Measurements from ENCODE around the gene BCAP31.

Gene BCAP31

DNA sequence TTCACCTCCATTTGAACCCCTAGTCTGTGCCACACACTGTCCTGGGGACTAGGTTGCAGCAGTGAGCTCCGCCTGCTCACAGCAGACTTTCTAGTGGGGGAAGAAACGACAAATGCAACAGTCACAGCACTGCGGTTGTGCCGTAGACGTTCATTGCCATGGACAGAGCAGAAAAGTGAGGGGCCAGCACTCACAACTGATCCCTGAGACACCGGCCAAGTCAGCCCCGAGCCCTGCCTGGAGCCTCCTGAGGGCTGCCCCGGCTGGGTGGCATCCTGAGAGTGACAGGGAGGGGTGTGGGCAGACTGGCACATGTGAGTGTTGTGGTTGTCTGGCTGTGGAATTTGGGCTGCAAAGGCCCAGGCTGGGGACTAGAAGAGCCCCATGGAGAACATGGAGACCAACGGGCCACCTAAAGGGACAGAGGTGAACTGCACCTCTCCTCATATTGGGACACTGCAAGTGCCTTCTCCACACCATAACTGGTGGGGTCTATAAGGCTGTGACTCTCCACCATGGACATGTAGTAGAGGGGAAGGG, 72.6 kb downstream of the BCAP31 start (continued):
- TF ChIP-seq, protein P1, sequence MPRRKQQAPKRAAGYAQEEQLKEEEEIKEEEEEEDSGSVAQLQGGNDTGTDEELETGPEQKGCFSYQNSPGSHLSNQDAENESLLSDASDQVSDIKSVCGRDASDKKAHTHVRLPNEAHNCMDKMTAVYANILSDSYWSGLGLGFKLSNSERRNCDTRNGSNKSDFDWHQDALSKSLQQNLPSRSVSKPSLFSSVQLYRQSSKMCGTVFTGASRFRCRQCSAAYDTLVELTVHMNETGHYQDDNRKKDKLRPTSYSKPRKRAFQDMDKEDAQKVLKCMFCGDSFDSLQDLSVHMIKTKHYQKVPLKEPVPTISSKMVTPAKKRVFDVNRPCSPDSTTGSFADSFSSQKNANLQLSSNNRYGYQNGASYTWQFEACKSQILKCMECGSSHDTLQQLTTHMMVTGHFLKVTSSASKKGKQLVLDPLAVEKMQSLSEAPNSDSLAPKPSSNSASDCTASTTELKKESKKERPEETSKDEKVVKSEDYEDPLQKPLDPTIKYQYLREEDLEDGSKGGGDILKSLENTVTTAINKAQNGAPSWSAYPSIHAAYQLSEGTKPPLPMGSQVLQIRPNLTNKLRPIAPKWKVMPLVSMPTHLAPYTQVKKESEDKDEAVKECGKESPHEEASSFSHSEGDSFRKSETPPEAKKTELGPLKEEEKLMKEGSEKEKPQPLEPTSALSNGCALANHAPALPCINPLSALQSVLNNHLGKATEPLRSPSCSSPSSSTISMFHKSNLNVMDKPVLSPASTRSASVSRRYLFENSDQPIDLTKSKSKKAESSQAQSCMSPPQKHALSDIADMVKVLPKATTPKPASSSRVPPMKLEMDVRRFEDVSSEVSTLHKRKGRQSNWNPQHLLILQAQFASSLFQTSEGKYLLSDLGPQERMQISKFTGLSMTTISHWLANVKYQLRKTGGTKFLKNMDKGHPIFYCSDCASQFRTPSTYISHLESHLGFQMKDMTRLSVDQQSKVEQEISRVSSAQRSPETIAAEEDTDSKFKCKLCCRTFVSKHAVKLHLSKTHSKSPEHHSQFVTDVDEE (CRISPR knock-in tag; IDR thresholded peaks at IDR 0.05), result no peak
- TF ChIP-seq BACH2 (CRISPR knock-in tag; IDR thresholded peaks at IDR 0.05; ENCODE audit: borderline replicate concordance), result no peak

DNA sequence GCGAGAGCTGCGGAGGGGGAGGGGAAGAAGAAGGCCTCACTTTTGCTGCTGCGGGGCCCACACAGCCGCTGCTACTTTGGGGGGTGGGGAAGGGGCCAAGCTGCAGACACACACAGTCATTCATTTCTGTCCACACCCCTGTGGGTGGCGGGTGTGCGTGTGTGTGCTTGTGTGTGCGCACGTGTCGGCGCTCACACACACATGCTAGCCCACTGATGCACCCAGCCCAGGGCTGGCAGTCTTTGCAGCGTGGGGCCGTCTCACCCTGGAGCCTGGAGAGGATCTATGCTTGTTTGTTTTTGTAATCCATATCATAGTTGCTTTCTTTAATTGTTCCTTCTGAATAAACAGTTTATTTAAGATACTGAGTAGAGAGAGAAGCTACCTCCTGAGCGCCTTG, 73.2 kb downstream of the BCAP31 start:
- ATAC-seq, result no peak
- TF ChIP-seq, protein P1 (CRISPR knock-in tag; IDR thresholded peaks at IDR 0.05), result no peak
- TF ChIP-seq ZFP3 (CRISPR knock-in tag; IDR thresholded peaks at IDR 0.05), result no peak
- no peak for TF ChIP-seq RARB (CRISPR knock-in tag; IDR thresholded peaks at IDR 0.05)
- TF ChIP-seq GLIS3 (CRISPR knock-in tag; IDR thresholded peaks at IDR 0.05), result no peak
- TF ChIP-seq, protein P2, sequence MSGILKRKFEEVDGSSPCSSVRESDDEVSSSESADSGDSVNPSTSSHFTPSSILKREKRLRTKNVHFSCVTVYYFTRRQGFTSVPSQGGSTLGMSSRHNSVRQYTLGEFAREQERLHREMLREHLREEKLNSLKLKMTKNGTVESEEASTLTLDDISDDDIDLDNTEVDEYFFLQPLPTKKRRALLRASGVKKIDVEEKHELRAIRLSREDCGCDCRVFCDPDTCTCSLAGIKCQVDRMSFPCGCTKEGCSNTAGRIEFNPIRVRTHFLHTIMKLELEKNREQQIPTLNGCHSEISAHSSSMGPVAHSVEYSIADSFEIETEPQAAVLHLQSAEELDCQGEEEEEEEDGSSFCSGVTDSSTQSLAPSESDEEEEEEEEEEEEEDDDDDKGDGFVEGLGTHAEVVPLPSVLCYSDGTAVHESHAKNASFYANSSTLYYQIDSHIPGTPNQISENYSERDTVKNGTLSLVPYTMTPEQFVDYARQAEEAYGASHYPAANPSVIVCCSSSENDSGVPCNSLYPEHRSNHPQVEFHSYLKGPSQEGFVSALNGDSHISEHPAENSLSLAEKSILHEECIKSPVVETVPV (CRISPR knock-in tag; IDR thresholded peaks at IDR 0.05), result no peak
- TF ChIP-seq OSR1 (CRISPR knock-in tag; IDR thresholded peaks at IDR 0.05), result no peak
- TF ChIP-seq ZC3H10 (CRISPR knock-in tag; IDR thresholded peaks at IDR 0.05), result no peak
- no peak for TF ChIP-seq ZNF70 (CRISPR knock-in tag; IDR thresholded peaks at IDR 0.05)
- no peak for TF ChIP-seq ISL1 (CRISPR knock-in tag; IDR thresholded peaks at IDR 0.05)
- TF ChIP-seq, protein P3, sequence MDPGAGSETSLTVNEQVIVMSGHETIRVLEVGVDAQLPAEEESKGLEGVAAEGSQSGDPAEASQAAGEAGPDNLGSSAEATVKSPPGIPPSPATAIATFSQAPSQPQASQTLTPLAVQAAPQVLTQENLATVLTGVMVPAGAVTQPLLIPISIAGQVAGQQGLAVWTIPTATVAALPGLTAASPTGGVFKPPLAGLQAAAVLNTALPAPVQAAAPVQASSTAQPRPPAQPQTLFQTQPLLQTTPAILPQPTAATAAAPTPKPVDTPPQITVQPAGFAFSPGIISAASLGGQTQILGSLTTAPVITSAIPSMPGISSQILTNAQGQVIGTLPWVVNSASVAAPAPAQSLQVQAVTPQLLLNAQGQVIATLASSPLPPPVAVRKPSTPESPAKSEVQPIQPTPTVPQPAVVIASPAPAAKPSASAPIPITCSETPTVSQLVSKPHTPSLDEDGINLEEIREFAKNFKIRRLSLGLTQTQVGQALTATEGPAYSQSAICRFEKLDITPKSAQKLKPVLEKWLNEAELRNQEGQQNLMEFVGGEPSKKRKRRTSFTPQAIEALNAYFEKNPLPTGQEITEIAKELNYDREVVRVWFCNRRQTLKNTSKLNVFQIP (CRISPR knock-in tag; IDR thresholded peaks at IDR 0.05; ENCODE audit: borderline replicate concordance, low read depth), result no peak
- no peak for TF ChIP-seq ZFP30 (CRISPR knock-in tag; IDR thresholded peaks at IDR 0.05)
- TF ChIP-seq, protein P4, sequence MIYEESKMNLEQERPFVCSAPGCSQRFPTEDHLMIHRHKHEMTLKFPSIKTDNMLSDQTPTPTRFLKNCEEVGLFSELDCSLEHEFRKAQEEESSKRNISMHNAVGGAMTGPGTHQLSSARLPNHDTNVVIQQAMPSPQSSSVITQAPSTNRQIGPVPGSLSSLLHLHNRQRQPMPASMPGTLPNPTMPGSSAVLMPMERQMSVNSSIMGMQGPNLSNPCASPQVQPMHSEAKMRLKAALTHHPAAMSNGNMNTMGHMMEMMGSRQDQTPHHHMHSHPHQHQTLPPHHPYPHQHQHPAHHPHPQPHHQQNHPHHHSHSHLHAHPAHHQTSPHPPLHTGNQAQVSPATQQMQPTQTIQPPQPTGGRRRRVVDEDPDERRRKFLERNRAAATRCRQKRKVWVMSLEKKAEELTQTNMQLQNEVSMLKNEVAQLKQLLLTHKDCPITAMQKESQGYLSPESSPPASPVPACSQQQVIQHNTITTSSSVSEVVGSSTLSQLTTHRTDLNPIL (CRISPR knock-in tag; IDR thresholded peaks at IDR 0.05; ENCODE audit: low read depth), result no peak
- TF ChIP-seq, protein P5, sequence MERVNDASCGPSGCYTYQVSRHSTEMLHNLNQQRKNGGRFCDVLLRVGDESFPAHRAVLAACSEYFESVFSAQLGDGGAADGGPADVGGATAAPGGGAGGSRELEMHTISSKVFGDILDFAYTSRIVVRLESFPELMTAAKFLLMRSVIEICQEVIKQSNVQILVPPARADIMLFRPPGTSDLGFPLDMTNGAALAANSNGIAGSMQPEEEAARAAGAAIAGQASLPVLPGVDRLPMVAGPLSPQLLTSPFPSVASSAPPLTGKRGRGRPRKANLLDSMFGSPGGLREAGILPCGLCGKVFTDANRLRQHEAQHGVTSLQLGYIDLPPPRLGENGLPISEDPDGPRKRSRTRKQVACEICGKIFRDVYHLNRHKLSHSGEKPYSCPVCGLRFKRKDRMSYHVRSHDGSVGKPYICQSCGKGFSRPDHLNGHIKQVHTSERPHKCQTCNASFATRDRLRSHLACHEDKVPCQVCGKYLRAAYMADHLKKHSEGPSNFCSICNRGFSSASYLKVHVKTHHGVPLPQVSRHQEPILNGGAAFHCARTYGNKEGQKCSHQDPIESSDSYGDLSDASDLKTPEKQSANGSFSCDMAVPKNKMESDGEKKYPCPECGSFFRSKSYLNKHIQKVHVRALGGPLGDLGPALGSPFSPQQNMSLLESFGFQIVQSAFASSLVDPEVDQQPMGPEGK (CRISPR knock-in tag; IDR thresholded peaks at IDR 0.05; ENCODE audit: borderline replicate concordance), result no peak
- TF ChIP-seq BACH2 (CRISPR knock-in tag; IDR thresholded peaks at IDR 0.05; ENCODE audit: borderline replicate concordance), result no peak
- TF ChIP-seq ARNTL (CRISPR knock-in tag; IDR thresholded peaks at IDR 0.05; ENCODE audit: borderline replicate concordance, low read depth), result no peak
- no peak for TF ChIP-seq TOX (CRISPR knock-in tag; IDR thresholded peaks at IDR 0.05; ENCODE audit: borderline replicate concordance)
- TF ChIP-seq CSDC2 (CRISPR knock-in tag; IDR thresholded peaks at IDR 0.05), result no peak
- no peak for TF ChIP-seq PPARA (CRISPR knock-in tag; IDR thresholded peaks at IDR 0.05; ENCODE audit: borderline replicate concordance)
